ENCODE measurements around the gene TMCC3. TPM values are rescaled to one million over a fixed set of nuclear protein-coding genes. Genes with fewer than 3 reads are reported as not detected.

The TMCC3 gene
- total RNA-seq, 4 donors from 2014 or later = 9.0 to 16.1 (median 14.6) TPM

DNA sequence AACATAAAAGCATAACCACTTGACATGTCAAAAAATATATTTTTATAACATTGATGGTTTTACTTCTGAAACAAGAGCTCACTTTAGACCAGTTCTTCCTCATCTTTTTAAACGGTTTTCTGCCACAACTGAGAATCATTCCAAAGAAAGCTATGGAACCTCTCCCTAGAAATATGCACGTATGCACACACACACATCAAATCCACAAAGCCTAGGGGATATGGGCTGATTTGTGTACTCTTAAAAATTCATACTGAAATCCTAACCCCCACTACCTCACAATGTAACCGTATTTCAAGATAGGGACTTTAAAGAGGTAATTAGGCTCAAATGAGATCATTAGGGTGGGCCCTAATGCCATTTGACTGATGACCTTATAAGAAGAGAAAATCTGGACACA lies 19.3 kb downstream of the TMCC3 start:
- Histone ChIP-seq H3K27ac (no peak overlapping the region), H3K9me3 (no peaks in the 10 kb centered on the region), H3K4me1 (no peaks in the 10 kb centered on the region), H3K4me3 (no peak overlapping the region), H3K27me3 (no peaks in the 10 kb centered on the region), H3K36me3 (no peaks in the 10 kb centered on the region)
- WGBS, 2 donors = 82 to 84% methylated on average over 3 of the region's 3 CpGs
- DNase-seq (ENCODE audit: low spot score in 2 of 2) = no peak
- no peak for TF ChIP-seq EP300 (IDR thresholded peaks at IDR 0.05)
- TF ChIP-seq POLR2A (IDR thresholded peaks at IDR 0.05) = no peak
- TF ChIP-seq, protein P1, sequence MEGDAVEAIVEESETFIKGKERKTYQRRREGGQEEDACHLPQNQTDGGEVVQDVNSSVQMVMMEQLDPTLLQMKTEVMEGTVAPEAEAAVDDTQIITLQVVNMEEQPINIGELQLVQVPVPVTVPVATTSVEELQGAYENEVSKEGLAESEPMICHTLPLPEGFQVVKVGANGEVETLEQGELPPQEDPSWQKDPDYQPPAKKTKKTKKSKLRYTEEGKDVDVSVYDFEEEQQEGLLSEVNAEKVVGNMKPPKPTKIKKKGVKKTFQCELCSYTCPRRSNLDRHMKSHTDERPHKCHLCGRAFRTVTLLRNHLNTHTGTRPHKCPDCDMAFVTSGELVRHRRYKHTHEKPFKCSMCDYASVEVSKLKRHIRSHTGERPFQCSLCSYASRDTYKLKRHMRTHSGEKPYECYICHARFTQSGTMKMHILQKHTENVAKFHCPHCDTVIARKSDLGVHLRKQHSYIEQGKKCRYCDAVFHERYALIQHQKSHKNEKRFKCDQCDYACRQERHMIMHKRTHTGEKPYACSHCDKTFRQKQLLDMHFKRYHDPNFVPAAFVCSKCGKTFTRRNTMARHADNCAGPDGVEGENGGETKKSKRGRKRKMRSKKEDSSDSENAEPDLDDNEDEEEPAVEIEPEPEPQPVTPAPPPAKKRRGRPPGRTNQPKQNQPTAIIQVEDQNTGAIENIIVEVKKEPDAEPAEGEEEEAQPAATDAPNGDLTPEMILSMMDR (IDR thresholded peaks at IDR 0.05) = no peak

DNA sequence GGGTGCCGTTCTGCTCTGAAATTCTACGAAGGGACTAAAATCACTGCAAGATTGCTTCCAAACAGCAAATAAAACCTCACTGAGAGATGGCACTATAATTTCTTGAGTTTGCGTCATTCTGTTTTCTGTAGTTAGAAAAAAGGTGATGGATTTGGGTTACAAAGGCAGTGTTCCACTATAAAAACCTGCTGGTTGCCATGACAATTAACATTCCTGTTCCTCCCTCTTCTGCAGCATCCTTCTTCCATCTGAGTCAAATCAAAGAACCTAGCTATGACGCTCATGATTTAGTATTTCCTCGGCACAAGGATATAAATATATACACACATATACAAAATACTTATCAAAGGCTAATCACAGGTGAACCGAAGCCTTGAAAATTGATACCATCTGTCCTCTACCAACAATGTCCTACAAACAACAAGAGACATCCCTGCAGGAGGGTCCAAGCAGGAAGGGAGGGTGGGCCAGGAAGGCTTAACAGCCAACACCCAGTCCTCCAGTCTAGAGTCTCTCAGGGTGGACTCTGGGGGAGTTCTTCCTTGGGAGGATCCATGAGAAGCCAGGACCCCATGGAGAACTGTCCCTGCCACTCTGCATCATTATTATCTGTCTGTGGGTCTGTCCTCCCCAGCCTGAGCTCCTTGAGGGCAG lies 21.4 kb downstream of the TMCC3 start:
- Histone ChIP-seq H3K27me3 (no peaks in the 10 kb centered on the region), H3K27ac (no peak overlapping the region), H3K4me1 (no peaks in the 10 kb centered on the region), H3K9me3 (no peaks in the 10 kb centered on the region), H3K36me3 (no peaks in the 10 kb centered on the region), H3K4me3 (no peak overlapping the region)
- DNase-seq (ENCODE audit: low spot score in 2 of 2) = no peak
- 92 to 94% methylated on average over 6 of the region's 6 CpGs for WGBS, 2 donors
- TF ChIP-seq POLR2A (IDR thresholded peaks at IDR 0.05) (no peak), EP300 (IDR thresholded peaks at IDR 0.05) (no peak)
- TF ChIP-seq, protein P1 (IDR thresholded peaks at IDR 0.05) = no peak

- Histone ChIP-seq H3K27me3 (no peaks in the 10 kb centered on the region), H3K36me3 (no peaks in the 10 kb centered on the region), H3K9me3 (no peaks in the 10 kb centered on the region), H3K4me3 (no peak overlapping the region), H3K27ac (no peak overlapping the region), H3K4me1 (peaks cover 0 to 4% (median 0%) of the 10 kb centered on the region in 4 donors)
- no peak for DNase-seq (ENCODE audit: low spot score in 2 of 2)
- TF ChIP-seq, protein P1 (IDR thresholded peaks at IDR 0.05) = no peak
- TF ChIP-seq POLR2A (IDR thresholded peaks at IDR 0.05) (no peak), EP300 (IDR thresholded peaks at IDR 0.05) (no peak)
- 82 to 90% methylated on average over 4 of the region's 4 CpGs for WGBS, 2 donors
Measured at GRCh38 chr12:94628369-94628768, 22.0 kb downstream of the TMCC3 start.

- no peak for DNase-seq (ENCODE audit: low spot score in 2 of 2)
- Histone ChIP-seq H3K36me3 (no peaks in the 10 kb centered on the region), H3K4me1 (peaks cover 0 to 30% (median 8%) of the 10 kb centered on the region in 4 donors), H3K4me3 (no peak overlapping the region), H3K27ac (no peak overlapping the region), H3K27me3 (no peaks in the 10 kb centered on the region), H3K9me3 (no peaks in the 10 kb centered on the region)
- TF ChIP-seq, protein P1 (IDR thresholded peaks at IDR 0.05) = no peak
- TF ChIP-seq EP300 (IDR thresholded peaks at IDR 0.05) = no peak
- TF ChIP-seq POLR2A (IDR thresholded peaks at IDR 0.05) = no peak
- 93 to 96% methylated on average over 6 of the region's 6 CpGs for WGBS, 2 donors
Measured at GRCh38 chr12:94625531-94625930, 24.8 kb downstream of the TMCC3 start.

DNA sequence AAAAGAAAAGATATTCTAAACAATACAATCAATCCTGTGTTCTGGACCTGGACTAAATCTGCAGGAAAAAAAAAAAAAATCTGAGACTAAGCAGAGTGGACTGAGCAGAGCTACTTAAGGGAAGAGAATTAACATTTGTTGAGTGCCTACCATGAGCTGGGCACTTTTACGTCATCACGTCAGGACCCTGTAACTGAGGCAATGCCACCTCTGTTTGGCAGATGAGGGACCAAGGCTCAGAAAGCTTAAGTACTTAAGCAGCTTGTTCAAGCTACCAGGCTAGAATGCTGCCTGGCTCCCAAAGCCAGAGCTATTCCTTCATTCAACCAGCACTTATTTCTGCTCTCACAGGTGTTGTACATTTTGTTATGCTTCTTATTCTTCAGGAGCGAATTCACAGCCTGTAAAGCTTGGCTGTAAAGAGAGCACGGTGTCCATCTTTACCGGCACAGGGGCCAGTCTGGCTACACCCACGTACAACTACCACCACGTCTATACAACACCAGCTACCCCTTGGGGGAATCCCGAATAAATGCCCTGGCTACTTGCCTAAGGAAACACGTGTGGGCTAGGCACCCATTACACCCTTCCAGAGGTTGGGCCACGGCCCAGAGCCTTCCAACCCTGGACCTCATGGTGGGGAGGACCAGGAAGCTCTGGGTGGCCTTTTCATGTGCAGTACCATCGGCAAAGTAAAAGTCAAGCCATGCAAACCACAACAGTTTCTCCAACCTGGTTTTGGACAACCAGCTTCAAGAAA lies 27.0 kb downstream of the TMCC3 start:
- no peak overlapping the region for H3K4me3 ChIP-seq
- H3K27me3 ChIP-seq = no peaks in the 10 kb centered on the region
- no peak for DNase-seq (ENCODE audit: low spot score in 2 of 2)
- peaks cover 0 to 30% (median 8%) of the 10 kb centered on the region in 4 donors for H3K4me1 ChIP-seq
- H3K36me3 ChIP-seq = no peaks in the 10 kb centered on the region
- H3K27ac ChIP-seq = no peak overlapping the region
- no peaks in the 10 kb centered on the region for H3K9me3 ChIP-seq
- WGBS, 2 donors = 59 to 68% methylated on average over 11 of the region's 11 CpGs
- TF ChIP-seq, protein P1 (IDR thresholded peaks at IDR 0.05) = no peak
- no peak for TF ChIP-seq EP300 (IDR thresholded peaks at IDR 0.05)
- TF ChIP-seq POLR2A (IDR thresholded peaks at IDR 0.05) = no peak

Measured in tibial nerve (tissue), 4 donors.